HG02840 (cell line): ENCODE measurements around the gene ARF1.

ENCODE experiments used
- ATAC-seq: cut with Tn5 transposase; IDR thresholded peaks from one replicate; pipeline ENCODE4 v1.9.1; 2021; ENCODE audit warnings: mild to moderate bottlenecking, moderate library complexity, moderate number of reproducible peaks; ENCODE audit not compliant: unreplicated experiment, low FRiP score

Gene ARF1

GRCh38 chr1:228084325-228084724 lies 1.8 kb downstream of the ARF1 start:
- ATAC-seq: no peak

- ATAC-seq: no peak
Observed at GRCh38 chr1:228084797-228085196, 2.3 kb downstream of the ARF1 start.

GRCh38 chr1:228085287-228085951 lies 2.9 kb downstream of the ARF1 start:
- ATAC-seq: no peak

- ATAC-seq: no peak
Observed at GRCh38 chr1:228087771-228088251, 5.3 kb downstream of the ARF1 start.

- ATAC-seq: no peak
Observed at GRCh38 chr1:228088586-228089498, 6.3 kb downstream of the ARF1 start.

- ATAC-seq: no peak
Observed at GRCh38 chr1:228089519-228090380, 7.2 kb downstream of the ARF1 start.

GRCh38 chr1:228090613-228091081 lies 8.1 kb downstream of the ARF1 start:
- ATAC-seq: no peak

GRCh38 chr1:228091084-228091483 lies 8.6 kb downstream of the ARF1 start:
- ATAC-seq: no peak

GRCh38 chr1:228092342-228093049 lies 10.0 kb downstream of the ARF1 start:
- ATAC-seq: no peak

GRCh38 chr1:228093050-228093906 lies 10.8 kb downstream of the ARF1 start:
- no peak for ATAC-seq

GRCh38 chr1:228094432-228095016 lies 12.0 kb downstream of the ARF1 start:
- no peak for ATAC-seq

GRCh38 chr1:228095161-228095560 lies 12.7 kb downstream of the ARF1 start:
- ATAC-seq: no peak

- no peak for ATAC-seq
Observed at GRCh38 chr1:228095938-228096337, 13.4 kb downstream of the ARF1 start.

GRCh38 chr1:228096416-228097332 lies 14.2 kb downstream of the ARF1 start:
- no peak for ATAC-seq

- ATAC-seq: no peak
Observed at GRCh38 chr1:228097333-228098081, 15.0 kb downstream of the ARF1 start.

GRCh38 chr1:228098323-228098931 lies 15.9 kb downstream of the ARF1 start:
- ATAC-seq: no peak
